HG03103 (cell line): ENCODE measurements around the gene REXO5.
A peak's percentile ranks its signal among the peaks of the same experiment; 100 is the strongest.
"Not testable (repeated sequence)": the region's sequence is repeated elsewhere in the genome, so short reads cannot be mapped to it uniquely, and the experiment has no call there.

ENCODE experiments used
- ATAC-seq: cut with Tn5 transposase; IDR thresholded peaks from one replicate; pipeline ENCODE4 v1.9.1; 2021; ENCODE audit warnings: low read depth; ENCODE audit not compliant: unreplicated experiment

The REXO5 gene, protein sequence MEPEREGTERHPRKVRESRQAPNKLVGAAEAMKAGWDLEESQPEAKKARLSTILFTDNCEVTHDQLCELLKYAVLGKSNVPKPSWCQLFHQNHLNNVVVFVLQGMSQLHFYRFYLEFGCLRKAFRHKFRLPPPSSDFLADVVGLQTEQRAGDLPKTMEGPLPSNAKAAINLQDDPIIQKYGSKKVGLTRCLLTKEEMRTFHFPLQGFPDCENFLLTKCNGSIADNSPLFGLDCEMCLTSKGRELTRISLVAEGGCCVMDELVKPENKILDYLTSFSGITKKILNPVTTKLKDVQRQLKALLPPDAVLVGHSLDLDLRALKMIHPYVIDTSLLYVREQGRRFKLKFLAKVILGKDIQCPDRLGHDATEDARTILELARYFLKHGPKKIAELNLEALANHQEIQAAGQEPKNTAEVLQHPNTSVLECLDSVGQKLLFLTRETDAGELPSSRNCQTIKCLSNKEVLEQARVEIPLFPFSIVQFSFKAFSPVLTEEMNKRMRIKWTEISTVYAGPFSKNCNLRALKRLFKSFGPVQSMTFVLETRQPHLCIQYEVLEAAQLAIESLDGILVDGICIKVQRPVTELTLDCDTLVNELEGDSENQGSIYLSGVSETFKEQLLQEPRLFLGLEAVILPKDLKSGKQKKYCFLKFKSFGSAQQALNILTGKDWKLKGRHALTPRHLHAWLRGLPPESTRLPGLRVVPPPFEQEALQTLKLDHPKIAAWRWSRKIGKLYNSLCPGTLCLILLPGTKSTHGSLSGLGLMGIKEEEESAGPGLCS

DNA sequence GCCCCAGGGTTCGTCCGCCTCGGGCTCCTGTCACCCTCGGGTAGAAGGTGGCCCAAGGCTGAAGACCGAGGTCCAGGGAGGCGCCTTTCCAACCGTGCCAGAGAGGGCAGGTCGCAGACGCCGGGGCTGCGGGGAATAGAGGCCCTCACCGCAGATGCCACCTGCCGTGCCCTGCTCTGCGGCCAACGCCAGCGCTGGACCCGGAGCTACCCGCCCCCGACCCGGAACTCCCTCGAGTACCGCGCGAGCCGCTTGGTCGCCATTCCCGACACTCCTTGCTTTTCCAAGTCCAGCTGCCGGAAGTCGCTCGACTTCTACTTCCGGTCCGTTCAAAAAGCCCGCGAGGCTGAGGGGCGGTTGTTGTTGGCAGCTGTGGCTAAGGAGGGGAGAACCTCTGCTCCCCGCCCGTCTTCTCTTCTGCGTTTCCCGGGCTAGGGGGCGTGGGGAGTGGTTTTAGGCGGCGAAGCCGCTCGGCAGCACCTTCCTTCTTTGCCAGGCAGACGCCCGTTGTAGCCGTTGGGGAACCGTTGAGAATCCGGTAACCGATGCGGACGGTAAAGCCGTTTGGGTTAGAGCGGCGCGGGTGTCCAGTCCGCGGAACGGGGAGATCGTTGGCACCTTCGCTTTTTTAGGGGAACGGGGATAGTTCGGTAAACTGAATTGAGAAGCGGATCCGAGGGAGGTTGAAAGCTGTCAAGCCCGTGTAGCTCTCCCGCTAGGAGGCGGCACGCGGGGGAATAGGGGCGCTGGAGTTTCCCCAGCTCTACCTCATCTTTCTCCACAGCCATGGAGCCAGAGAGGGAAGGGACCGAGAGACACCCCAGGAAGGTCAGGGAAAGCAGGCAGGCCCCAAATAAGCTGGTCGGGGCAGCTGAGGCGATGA is at the start of gene REXO5, which contains the start of gene ERI2:
REXO5 (plus strand) TSS at position 360 of the 883 bp plus-strand sequence; CDS start at position 787, 427 bp downstream.
ERI2 (minus strand) TSS at position 305 of the 883 bp plus-strand sequence; CDS start at position 263, 42 bp downstream.
- peak; percentile 87 for ATAC-seq

DNA sequence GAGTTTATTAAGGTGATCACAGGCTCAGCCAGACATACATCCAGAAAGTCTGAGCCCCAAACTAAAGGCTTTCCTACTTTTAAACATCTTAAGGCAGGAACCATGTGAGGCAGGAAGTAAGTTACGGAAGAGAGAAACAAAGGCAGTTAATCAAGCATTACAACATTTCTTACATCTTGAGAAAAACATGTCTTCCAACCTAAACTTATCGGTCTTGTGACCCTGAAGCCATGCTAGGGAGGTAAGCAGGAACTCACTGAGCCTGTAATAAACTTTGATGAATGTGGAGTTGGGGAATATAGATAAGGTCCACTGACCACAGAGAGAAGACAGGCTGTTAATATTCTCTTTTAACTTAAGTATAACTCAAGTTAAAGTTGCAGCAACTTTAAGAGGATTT is 46.0 kb upstream of the REXO5 start:
- no peak for ATAC-seq

DNA sequence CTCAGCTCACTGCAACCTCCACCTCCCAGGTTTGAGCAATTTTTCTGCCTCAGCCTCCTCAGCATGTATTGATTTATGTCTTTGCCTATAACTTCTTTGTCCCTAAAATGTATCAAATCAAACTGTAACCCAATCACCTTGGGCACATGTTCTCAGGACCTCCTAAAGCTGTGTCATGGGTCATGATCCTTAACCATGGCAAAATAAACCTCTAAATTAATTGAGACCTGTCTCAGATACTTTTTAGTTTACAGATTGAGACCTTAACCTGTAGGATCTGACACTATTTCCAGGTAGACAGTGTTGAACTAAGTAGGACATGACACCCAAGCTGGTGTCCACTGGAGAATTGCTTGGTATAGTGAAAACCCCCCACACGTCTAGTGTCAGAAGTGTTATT is 45.2 kb upstream of the REXO5 start:
- ATAC-seq, result no peak

- no peak for ATAC-seq
Observed at GRCh38 chr16:20762404-20763123, 43.8 kb upstream of the REXO5 start.

DNA sequence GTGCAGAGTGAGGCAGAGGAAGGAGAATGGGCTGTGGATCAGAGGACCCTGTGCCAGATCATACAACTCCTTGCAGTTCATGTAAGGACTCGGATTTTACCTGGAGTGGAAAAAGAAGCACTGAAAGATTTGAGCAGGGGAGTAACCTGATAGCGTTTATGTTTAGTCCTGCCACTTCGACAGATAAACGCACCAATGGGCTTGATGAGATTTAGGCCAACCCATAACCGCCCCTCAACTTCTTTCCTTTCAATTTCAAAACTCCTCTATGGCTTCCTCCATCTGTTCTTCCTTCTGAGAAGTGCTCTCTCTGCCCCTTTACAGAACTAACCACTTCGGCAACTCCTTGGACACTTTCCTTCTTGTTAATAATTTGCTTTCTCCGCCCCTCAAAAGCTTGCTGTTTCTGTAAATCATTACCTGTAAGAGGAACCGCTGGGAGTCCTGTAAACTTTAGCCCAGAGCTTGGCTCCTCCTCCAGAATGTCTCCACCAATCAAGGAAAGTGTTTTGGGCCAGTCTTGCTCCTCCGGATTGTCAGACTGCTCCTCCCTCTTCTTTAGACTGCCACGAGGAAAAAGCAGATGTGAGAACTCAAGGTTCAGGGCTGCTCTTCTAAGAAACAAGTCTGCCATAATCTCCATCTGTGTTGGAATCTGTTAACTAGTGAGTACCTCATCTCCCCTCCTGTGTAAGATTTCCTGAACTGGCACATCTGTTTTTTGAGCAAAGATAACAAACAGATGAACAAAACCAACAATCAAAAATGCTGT is 42.7 kb upstream of the REXO5 start, which contains the start of gene ACSM3:
ACSM3 (plus strand) TSS at position 554 of the 772 bp plus-strand sequence. CDS start 6,021 bp downstream, outside the sequence.
- ATAC-seq, result peak; percentile 98

DNA sequence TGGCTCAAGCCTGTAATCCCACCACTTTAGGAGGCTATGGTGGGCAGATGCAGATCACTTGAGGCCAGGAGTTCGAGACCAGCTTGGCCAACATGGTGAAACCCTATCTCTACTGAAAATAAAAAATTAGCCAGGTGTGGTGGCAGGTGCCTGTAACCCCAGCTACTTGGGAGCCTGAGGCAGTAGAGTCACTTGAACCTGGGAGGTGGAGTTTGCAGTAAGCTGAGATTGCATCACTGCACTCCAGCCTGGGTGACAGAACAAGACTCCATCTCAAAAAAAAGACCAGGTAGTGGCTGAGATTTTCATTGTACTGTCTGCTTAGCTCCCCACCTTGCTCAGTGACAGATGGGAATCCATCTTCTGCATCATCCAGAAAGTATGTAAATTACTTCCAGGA is 41.9 kb upstream of the REXO5 start:
- ATAC-seq, result not testable (repeated sequence)

DNA sequence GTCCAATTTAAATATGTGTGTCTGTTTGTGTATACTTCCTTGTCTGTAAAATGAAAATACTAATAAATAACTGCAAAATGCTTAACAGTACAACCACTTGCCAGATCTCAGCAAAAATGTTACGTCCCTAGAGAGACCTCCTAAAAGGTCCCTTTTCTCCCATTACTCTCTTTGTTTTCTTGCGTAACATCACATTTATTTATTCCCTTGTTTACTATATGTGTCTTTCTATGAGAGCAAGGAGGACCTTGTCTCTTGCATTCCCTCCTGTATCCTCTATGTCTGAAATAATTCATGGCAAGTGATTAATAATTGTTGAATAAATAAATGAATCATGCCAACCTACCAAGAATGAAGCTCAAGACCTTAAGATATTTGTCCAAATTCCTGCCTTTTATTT is 40.6 kb upstream of the REXO5 start:
- no peak for ATAC-seq

- no peak for ATAC-seq
Observed at GRCh38 chr16:20766294-20766693, 40.0 kb upstream of the REXO5 start.

DNA sequence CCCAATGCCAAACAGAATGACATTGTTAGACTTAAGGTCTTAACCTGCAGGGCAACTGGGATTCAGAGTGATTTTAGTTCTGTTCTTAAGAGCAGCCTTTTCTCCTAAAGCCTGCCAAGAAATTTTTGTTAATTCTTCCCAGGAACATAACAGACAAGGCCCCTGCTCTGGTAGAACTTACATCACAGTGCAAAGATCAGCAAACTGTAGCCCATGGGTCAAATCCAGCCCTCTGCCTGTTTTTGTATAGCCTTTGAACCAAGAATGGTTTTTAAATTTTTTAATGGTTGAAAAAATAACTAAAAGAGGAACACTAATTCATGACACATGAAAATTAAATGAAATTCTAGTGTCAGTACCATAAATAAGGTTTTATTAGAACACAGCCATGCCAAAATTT is 38.8 kb upstream of the REXO5 start:
- ATAC-seq, result no peak

- ATAC-seq, result no peak
Observed at GRCh38 chr16:20768121-20768520, 38.2 kb upstream of the REXO5 start.

DNA sequence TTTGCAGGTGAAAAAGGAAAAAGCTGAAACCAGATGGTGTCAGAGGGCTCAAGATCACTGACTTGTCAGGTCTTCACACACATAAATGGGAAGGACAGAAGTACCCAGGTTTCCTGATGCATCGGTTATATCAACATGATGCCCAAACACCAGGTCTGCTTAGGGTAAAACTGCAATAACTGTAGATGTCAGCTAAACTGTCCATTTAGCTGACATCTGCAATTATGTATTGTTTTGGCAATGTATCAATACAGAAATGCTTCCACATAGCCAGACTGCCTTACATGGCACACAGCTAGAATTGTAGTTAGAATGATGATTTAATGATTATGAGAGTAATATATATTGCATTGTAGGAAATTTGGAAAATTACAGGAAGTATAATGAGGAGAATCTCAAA is 37.5 kb upstream of the REXO5 start:
- no peak for ATAC-seq

- no peak for ATAC-seq
Observed at GRCh38 chr16:20773679-20774078, 32.6 kb upstream of the REXO5 start.

GRCh38 chr16:20774703-20775362 is 31.5 kb upstream of the REXO5 start:
- ATAC-seq, result no peak

GRCh38 chr16:20781697-20782096 is 24.6 kb upstream of the REXO5 start:
- no peak for ATAC-seq

DNA sequence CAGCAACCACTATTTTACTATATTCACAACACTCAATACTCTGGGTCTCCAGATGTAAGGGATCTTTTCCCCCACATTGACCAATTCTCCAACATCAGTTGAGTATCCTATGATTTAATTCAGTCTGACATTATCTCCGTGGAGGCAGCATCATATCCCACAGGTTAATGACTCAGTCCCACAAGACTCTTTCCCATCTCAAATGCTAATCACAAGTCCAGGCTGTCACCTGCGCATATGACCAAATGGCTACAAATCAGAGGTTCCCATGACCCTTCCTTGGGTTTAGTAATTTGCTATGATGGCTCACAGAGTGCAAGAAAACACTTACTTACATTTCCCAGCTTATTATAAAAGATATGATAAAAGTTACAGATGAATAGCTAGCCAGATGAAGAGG is 23.9 kb upstream of the REXO5 start:
- no peak for ATAC-seq

DNA sequence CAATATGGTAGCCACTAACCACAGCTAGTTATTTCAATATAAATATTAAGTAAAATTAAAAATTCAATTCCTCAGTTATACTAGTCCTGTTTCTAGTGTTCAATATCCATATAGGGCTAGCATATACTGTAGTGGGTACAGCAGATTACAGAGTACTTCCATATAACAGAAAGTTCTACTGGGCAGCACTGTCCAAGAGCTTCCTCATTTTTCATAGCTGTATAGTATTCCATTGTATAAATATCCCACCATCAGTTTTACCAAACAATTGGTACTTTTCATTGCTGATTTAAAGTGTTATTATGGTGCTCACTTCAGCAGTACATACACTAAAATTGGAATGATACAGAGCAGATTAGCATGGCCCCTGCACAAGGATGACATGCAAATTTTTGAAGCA is 22.1 kb upstream of the REXO5 start:
- ATAC-seq, result no peak

- no peak for ATAC-seq
Observed at GRCh38 chr16:20789130-20789529, 17.2 kb upstream of the REXO5 start.

GRCh38 chr16:20791923-20792612 is 14.3 kb upstream of the REXO5 start:
- ATAC-seq, result no peak
